Measurements from ENCODE around the gene CRABP1.
A peak's percentile ranks its signal among the peaks of the same experiment; 100 is the strongest.

CRABP1 gene

DNA sequence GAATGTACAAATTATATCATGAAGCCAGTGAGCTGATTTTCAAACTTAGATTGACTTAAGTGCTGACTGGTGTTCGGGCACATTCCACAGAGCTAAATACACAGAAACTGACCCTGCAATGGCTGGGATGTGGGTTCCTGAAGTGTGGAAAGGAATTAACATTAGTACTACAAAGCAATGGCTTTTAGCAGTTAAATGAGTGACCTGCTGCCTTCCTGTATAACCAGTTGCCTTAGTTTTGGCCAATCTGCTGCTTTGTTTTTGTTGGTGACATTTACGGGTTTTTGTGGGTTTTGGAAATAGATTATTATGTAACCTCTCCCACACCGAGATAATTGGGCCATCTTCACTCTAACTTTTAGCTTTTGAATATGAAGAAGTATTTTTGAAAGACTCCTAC, 38.3 kb upstream of the CRABP1 start:
- H3K4me3 ChIP-seq (replicated peaks in 1 of 2; ENCODE audit: low read depth in 2 of 2, low read length in 2 of 2): no peak overlapping the region
- TF ChIP-seq, protein P1, sequence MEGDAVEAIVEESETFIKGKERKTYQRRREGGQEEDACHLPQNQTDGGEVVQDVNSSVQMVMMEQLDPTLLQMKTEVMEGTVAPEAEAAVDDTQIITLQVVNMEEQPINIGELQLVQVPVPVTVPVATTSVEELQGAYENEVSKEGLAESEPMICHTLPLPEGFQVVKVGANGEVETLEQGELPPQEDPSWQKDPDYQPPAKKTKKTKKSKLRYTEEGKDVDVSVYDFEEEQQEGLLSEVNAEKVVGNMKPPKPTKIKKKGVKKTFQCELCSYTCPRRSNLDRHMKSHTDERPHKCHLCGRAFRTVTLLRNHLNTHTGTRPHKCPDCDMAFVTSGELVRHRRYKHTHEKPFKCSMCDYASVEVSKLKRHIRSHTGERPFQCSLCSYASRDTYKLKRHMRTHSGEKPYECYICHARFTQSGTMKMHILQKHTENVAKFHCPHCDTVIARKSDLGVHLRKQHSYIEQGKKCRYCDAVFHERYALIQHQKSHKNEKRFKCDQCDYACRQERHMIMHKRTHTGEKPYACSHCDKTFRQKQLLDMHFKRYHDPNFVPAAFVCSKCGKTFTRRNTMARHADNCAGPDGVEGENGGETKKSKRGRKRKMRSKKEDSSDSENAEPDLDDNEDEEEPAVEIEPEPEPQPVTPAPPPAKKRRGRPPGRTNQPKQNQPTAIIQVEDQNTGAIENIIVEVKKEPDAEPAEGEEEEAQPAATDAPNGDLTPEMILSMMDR (IDR thresholded peaks at IDR 0.05; ENCODE audit: low read depth, low read length): no peak
- DNase-seq (ENCODE audit: low read depth in 2 of 2): no peak

DNA sequence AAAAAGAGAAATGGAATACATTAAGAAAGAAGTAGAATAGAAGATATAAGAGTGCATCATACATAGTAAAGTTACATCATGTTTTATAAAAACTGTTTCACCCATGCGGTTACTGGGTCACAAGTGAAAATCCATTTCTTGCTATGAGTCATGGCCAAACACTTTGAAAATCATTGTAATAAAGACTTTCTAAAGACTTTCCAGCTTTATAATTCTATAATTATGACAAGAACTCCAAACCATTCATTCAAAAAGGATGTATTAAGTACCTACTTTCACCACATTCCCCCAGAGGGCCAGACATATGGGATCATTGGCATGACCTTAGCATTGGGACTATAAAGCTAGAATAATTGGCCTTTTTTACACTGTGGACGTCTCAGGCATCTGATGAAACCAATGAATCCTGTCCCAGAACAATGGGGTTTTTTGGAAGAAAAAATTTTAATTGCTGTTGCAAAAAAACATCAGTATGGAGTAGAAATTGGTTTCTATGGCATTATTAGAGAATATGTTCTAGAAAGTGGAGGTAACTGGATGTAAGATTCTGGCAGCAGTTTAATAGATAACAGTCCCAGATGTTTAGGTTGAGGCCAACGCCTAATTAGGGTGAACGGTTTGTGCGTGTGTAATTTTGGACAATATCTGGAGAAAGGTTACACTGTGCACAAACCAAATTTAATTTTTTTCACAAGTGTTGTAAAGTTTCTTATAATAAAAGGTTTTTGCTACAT, 37.4 kb upstream of the CRABP1 start:
- DNase-seq (ENCODE audit: low read depth in 2 of 2): peak; percentile 62 to 92
- TF ChIP-seq, protein P1 (IDR thresholded peaks at IDR 0.05; ENCODE audit: low read depth, low read length): no peak
- H3K4me3 ChIP-seq (replicated peaks in 1 of 2; ENCODE audit: low read depth in 2 of 2, low read length in 2 of 2): no peak overlapping the region

DNA sequence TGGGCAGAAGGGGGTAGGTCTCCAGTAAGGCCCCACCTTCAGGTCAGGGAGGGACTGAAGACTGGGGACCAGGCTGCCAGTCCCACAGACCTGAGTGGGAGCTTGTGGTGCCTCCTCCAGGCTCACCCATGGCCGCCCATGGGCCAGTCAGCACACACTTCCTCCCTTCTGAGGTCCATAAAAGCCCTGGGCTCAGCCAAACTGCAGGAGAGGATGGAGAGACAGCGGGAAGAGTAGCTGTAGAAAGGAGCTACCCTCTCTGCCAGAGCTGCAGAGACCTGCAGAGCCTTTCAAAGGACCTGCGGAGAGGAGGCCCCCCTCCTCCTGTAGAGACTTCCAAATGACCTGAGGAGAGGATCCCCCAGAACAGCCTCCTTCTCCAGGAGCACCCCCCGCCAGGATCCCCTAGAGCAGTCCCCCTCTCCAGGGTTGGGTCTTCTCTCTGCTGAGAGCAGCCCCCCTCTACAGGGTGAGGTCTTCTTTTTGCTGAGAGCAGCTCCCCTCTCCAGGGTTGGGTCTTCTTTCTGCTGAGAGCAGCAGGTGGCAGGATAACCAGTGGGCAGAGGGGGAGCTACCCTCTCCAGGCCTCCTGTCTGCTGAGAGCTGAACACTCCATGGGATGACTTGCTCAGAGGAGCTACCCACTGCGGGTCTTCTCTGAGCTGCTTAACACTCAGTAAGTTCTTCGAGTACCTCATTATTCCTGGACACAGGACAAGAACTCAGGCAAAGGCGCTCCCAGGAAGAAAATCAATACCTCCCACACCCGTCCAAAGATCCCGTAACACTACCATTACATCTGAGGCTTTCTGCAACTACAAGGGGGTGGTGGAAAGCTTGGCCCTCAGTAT, 35.7 kb upstream of the CRABP1 start:
- DNase-seq (ENCODE audit: low read depth in 2 of 2): no peak
- TF ChIP-seq, protein P1 (IDR thresholded peaks at IDR 0.05; ENCODE audit: low read depth, low read length): no peak
- H3K4me3 ChIP-seq (replicated peaks in 1 of 2; ENCODE audit: low read depth in 2 of 2, low read length in 2 of 2): no peak overlapping the region

DNA sequence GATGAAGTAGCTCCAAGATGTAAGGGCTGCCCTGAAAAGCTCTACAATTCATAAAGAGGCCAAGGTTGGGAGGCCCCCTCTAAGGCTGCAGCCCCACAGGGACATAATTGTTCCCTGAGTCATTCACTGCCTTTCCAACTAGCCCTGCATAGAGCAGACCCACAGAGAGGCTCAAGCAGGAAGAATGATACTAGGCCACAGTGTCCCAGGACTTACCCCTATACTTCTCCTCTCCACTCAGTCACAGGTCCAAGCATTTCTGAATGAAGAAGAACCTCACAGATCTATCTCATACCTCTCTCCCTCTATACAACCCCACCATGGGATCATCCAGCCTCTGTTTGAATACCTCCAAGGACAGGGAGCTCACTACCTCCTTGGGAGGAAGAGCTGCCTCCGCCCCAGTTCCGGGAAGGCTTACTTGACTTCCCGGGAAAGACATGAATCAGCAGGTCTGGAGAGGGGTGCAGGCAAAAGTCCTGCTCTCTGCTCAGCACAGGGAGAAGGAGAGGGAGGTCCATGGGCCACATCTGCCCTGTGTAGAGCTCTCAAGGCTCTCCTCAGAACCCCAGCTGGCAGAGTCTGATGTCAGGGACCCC, 33.9 kb upstream of the CRABP1 start:
- DNase-seq (ENCODE audit: low read depth in 2 of 2): peak; percentile 85 to 88

DNA sequence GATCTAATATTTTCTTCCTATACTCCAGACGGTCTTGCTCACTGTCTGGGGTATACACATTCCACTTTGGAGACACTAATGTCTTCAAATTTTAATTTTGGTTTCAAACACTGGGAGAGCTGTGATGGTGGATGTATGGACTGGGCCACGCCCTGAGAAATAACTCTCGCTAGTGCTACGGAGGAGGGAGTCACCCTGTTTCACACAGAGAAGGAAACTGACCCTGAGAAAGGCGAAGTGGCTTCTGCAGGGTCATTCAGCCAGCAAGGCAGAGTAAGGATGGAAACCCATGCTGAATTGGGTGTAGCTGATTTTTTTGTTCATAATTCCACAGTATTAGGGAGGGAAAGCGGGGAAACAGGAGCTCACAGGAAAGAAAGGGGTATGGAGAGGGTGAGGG, 32.2 kb upstream of the CRABP1 start:
- TF ChIP-seq, protein P1 (IDR thresholded peaks at IDR 0.05; ENCODE audit: low read depth, low read length): no peak
- no peak for DNase-seq (ENCODE audit: low read depth in 2 of 2)
- H3K4me3 ChIP-seq (replicated peaks in 1 of 2; ENCODE audit: low read depth in 2 of 2, low read length in 2 of 2): no peak overlapping the region

More for the DNA sequence above, 33.9 kb upstream of the CRABP1 start:
- TF ChIP-seq, protein P1 (IDR thresholded peaks at IDR 0.05; ENCODE audit: low read depth, low read length): no peak
- no peak overlapping the region for H3K4me3 ChIP-seq (replicated peaks in 1 of 2; ENCODE audit: low read depth in 2 of 2, low read length in 2 of 2)

DNA sequence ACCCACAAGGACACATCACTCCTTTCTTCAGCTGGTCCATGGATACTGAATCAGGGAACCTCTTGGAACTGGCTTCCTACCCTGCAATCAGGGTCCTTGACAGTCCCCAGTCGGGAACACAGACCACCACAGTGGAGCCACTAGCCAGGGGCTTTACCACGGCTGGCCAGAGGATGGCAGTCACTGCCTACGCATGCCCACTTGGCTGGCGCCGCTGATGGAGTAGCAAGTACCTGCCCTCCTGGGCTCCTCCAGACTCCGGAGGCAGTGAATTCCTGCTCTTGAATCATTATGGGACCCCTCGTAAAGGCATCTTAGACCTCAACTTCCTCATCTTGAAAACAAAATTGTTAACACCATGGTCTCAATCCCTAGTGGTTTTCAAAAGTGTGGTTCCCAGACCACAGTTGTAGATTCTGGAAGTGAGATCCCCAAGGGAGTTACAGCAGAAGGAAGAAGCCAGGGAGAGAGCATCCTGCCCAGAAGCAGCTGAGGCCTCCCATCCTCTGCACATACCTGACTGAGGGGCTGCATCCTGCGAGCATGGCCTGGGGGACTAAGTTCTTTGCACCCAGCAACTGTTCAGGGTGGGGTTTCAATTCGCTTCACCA, 31.6 kb upstream of the CRABP1 start:
- DNase-seq (ENCODE audit: low read depth in 2 of 2): peak; percentile 72 to 78
- TF ChIP-seq, protein P1 (IDR thresholded peaks at IDR 0.05; ENCODE audit: low read depth, low read length): peak; percentile 94
- no peak overlapping the region for H3K4me3 ChIP-seq (replicated peaks in 1 of 2; ENCODE audit: low read depth in 2 of 2, low read length in 2 of 2)

Data from cardiac fibroblast (primary cell).